Fibroblast of skin of left quadriceps (primary cell): Measurements from ENCODE around the gene KLHDC9.
A peak's percentile ranks its signal among the peaks of the same experiment; 100 is the strongest.

Experiments
- DNase-seq, 2 experiments: peaks; one replicate each; pipeline ENCODE4 v3.0.0-alpha.2; 2013; ENCODE audit warnings: low read depth in 2 of 2

The KLHDC9 gene

DNA sequence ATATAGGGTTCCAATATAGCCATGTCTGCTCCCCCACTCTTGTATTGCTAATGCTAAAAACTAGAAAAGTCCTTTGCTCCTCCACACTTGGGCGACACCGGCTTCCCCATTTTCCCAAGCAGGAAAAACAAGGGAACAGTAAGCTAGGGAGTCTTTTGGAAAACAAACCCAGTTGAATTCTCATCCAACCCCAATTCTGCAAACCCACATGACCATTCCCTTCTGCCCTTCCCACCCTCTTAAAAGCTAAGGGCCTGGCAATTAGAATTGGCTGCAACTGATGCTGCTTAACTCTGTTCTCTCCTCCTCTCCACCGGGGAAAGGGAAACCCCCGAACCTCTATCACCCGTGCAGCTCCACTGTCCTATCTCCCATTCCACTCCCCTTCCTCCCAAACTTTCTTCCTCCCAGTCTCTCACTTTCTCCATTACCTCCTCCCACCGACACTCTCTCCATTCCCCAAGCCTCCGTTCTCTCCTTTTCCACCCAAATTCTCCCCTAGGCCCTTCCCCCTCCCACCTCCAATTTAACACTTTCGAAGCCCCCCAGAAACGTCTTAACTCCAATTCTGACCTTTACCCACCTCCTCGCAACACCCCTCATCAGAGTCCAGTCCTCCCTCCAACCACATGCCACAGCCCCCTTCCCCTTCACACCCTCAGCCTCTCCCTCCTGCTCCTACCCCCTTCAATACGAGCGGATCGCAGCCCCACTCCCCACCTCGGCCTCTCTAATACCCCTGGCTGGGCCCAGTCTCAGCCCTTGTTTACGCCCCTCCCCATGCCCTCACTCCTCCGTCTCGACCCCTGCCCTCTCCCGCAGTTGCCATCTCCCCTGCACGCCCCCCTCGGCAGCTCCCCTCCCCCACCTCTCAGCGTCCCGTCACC, 33.6 kb downstream of the KLHDC9 start:
- no peak for DNase-seq

- DNase-seq, result peak; percentile 95 to 96
Observed at GRCh38 chr1:161132410-161133219, 34.5 kb downstream of the KLHDC9 start, which contains the start of gene DEDD. Gene DEDD, minus strand, starts transcription at chr1:161132667. Its CDS starts 8,205 bp downstream, at chr1:161124462.

- DNase-seq, result no peak
Observed at GRCh38 chr1:161133220-161133740, 35.1 kb downstream of the KLHDC9 start.

- DNase-seq, result no peak
Observed at GRCh38 chr1:161137881-161138280, 39.7 kb downstream of the KLHDC9 start.

GRCh38 chr1:161138431-161138830, 40.3 kb downstream of the KLHDC9 start:
- no peak for DNase-seq

- DNase-seq, result no peak
Observed at GRCh38 chr1:161139766-161140165, 41.6 kb downstream of the KLHDC9 start.

- DNase-seq, result no peak
Observed at GRCh38 chr1:161140755-161141400, 42.7 kb downstream of the KLHDC9 start.

DNA sequence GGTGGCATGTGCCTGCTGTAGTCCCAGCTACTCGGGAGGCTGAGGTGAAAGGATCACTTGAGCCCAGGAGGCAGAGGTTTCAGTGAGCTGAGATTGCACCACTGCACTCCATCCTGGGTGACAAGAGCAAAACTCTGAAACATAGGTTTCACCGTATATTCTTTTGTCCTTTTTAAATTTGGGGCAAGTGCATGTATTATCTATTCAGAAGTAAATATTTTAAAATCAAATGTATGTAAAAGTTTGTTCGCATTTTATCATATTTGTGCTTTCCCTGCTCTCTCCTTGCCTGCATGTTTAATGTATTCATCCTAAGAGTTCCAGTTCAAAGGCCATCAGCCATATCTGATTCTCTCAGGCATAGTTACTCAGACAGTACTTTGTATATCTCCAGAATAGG, 47.7 kb downstream of the KLHDC9 start:
- DNase-seq, result no peak
